HG02981 (cell line): Measurements from ENCODE around the gene ADGRD1.

Source experiments
- ATAC-seq: cut with Tn5 transposase; IDR thresholded peaks from one replicate; pipeline ENCODE4 v1.9.1; 2021; ENCODE audit warnings: mild to moderate bottlenecking, moderate library complexity; ENCODE audit not compliant: unreplicated experiment

Gene ADGRD1

DNA sequence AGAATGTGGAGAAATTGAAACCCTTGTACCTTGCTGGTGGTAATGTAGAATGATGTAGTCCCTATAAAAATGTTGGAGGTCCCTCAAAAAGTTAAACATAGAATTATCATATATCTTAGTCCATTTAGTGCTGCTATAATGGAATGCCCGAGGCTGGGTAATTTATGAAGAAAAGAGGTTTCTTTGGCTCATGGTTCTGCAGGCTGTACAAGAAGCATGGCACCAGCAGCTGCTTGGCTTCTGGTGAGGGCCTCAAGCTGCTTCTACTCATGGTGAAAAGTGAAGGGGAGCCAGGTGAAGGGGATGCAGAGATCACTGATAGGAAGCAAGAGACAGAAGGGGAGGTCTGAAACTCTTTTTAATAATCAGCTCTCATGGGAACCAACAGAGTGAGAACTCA is 233.9 kb downstream of the ADGRD1 start:
- ATAC-seq, result no peak

DNA sequence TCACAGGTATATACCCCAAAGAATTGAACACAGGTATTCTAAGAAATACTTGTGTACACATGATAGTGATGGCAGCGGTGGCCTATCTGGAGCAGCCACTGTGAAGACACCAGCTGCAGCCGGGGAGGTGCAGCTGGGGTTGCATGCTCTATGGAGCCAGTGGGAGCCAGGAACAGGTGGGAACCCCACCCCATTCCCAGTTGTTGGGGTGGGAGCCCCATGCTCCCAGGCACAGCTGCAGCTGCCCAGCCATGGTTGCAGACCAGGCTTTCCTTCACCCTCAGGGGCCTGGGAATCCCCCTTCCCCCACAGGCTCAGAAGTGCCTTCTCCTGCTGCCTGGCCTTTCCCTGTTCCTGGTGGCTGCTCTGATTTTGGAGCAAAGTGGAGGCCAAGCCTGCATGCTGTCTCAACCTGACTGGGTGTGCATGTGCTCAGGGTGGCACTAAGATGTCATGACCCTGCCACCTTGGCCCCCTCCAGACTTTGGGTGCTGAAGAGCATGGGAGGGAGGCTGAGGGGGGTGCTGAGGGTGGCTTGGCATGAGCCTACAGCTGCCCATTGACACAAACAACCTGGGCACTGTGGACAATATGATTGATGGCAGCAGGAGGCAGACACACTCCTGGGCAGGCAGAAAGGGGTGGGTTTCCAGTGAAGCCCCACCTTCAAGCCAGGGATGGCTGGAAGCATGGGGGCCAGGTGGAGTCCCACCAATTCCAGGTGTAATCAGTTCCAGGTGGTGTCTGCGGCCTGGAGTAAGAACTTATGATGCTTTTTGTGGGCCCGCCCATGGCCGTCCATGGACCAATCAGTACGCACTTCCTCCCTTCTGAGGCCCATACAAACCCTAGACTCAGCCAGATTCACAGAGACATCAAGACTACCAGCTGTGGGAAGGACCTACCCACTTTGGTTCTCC is 234.7 kb downstream of the ADGRD1 start:
- no peak for ATAC-seq

DNA sequence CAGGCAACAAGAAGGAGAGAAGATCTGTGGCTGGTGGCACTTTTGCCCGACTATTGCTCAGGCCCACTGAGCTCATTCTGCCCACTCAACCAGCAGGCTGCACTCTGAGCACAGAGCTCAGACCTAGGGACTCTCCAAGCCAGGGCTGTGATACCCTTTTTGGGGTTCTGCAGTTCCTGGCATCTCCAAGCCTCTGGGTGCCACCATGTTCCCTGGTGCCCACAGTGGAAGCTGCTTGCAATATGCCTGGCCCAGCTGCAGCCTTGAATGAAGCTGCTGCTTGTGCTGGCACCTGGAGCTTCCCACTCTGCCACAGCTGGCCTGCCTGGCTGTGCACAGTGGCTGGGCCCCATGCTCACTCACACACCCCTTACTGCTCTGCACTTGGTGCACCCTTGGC is 236.1 kb downstream of the ADGRD1 start:
- no peak for ATAC-seq

DNA sequence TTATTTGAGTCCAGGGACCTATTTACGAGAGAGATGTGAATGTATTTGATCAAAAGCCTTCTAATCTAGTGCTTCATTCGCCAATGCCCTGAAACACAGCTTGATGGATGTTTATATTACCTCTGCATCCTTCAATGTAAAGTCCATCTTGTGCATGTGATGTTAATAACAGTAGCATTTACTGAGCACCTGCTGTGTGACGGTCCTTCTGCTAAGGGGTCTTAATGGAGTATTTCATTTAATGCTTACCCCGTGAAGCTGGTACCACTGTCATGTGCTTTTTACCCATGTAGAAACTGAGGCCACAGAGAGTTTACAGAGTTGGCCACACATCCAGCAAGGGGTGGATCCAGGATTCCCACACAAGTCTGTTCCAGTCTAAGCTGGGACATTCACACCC is 237.3 kb downstream of the ADGRD1 start:
- ATAC-seq, result no peak
